Activated T-helper 2 cell treated with anti-CD3 and anti-CD28 coated beads, Interferon-gamma antibody, Interleukin-2, Interleukin-4, amounts not matched to agents 10 μg/mL and 5 μg/mL and 100 μg/mL, durations not matched to agents 14 hours and 24 hours and 36 hours (primary cell): Measurements from ENCODE around the gene WBP1L. TPM values are rescaled to one million over a fixed set of nuclear protein-coding genes. Genes with fewer than 3 reads are reported as not detected.

Source experiments
- DNase-seq: peaks from one replicate; pipeline ENCODE4 v3.0.0; 2021; ENCODE audit warnings: low spot score
- H3K27ac Mint-ChIP-seq: one replicate; pipeline ENCODE4 v1.8.0; 2021; ENCODE audit warnings: mixed read lengths
- H3K27me3 Mint-ChIP-seq: one replicate; pipeline ENCODE4 v1.8.0; 2021; ENCODE audit warnings: low read depth, mixed read lengths
- H3K36me3 Mint-ChIP-seq: one replicate; pipeline ENCODE4 v1.8.0; 2021; ENCODE audit warnings: low read depth, mixed read lengths
- H3K4me1 Mint-ChIP-seq: one replicate; pipeline ENCODE4 v1.8.0; 2021; ENCODE audit warnings: low read depth, mixed read lengths
- H3K4me3 Mint-ChIP-seq: one replicate; pipeline ENCODE4 v1.8.0; 2021; ENCODE audit warnings: low read depth, mild to moderate bottlenecking, moderate library complexity, mixed read lengths
- H3K9me3 Mint-ChIP-seq: one replicate; pipeline ENCODE4 v1.8.0; 2021; ENCODE audit warnings: mixed read lengths
- intact Hi-C: fragments of 100-400 bp; cut with micrococcal nuclease; formaldehyde crosslinking; loops from one replicate; pipeline ENCODE4 v1.15.1; 2023
- total RNA-seq: library from RNA; stranded (reverse); gene quantifications from 2 replicates; pipeline ENCODE4 v1.2.3, GENCODE V29; 2022

Gene WBP1L
- total RNA-seq, 1 donor from 2014 or later = 18.0 TPM

DNA sequence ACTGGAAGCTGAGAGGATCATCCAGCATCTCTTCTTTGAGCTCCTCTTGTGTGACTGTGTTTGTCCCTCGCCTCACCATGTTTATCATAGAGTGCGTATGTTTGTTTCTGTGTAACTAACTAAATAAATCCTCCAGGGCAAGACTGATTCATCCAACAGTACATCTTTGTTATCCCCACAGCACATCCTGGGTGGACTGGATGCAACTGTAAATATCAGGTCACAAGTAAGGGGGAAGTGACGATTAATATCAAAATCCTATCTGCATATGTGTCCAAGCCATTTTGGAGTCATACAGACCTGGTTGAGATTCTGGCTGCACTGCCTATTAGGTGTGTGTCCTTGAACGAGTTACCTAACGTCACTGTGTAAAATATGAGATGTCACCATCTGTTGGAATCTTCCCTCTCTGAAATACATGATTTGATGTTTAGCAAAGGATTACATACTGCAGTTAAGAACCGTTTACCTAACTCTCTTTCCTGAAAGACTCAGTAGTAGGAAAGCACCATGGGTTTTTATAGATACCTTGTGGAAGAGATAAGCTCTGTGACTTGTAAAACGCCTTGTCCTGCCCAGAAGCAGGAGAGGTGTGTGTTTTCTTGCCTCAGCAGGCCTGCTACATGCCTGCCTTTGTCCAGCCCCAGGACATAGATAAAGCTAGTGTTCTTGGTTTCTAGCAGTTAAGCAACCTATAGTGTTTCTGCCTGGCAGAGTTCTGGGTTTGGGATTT, 25.8 kb downstream of the WBP1L start:
- intact Hi-C loops = no loop called here
- H3K27ac Mint-ChIP-seq = peak overlapping the region; percentile 87
- H3K4me1 Mint-ChIP-seq = peaks cover 59% of the 10 kb centered on the region
- no peak overlapping the region for H3K4me3 Mint-ChIP-seq
- H3K36me3 Mint-ChIP-seq = peaks cover 16% of the 10 kb centered on the region
- H3K27me3 Mint-ChIP-seq = no peaks in the 10 kb centered on the region
- H3K9me3 Mint-ChIP-seq = no peaks in the 10 kb centered on the region
- no peak for DNase-seq

DNA sequence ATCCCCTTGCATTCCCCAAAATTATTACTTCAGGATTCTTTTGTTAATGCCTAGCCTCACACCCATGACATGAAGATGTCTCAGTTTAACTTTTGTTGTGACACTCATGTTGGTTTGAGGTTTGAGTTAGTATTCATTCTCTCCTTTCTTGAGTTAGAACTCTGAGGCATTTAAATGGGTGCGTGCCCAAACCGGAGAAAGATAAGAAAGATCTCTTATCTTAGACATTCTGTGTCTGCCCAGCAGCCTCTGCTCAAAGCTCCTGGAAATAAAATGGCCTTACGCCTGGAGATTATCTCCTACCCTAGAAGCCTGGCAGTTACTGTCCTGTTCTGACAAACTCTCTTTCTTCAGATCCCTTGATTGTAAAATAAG, 26.3 kb downstream of the WBP1L start:
- peaks cover 12% of the 10 kb centered on the region for H3K36me3 Mint-ChIP-seq
- intact Hi-C loops = no loop called here
- DNase-seq = no peak
- no peaks in the 10 kb centered on the region for H3K9me3 Mint-ChIP-seq
- H3K27me3 Mint-ChIP-seq = no peaks in the 10 kb centered on the region
- H3K4me3 Mint-ChIP-seq = no peak overlapping the region
- H3K4me1 Mint-ChIP-seq = peaks cover 60% of the 10 kb centered on the region
- peak overlapping the region; percentile 87 for H3K27ac Mint-ChIP-seq

DNA sequence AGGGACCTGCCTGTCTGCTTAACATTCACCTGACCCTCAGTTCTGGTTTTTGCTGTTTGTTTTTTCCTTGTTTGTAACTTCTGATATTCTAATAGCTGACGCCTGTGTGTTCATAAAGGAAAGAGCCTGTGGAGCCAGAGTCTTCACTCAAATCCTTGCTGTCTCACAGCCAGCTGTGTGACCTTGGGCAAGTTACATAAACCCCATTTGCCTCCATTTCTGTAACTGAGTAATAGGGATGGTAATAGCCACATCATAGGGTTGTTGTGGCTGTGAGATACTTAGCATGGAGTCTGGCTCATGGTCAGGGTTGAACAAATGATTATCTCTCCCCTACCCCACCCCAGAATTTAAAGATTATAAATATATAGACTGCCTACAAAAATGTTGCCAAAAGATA, 27.0 kb downstream of the WBP1L start:
- intact Hi-C loops = no loop called here
- no peak for DNase-seq
- H3K9me3 Mint-ChIP-seq = no peaks in the 10 kb centered on the region
- H3K36me3 Mint-ChIP-seq = peaks cover 5% of the 10 kb centered on the region
- H3K4me1 Mint-ChIP-seq = peaks cover 62% of the 10 kb centered on the region
- no peak overlapping the region for H3K4me3 Mint-ChIP-seq
- H3K27me3 Mint-ChIP-seq = no peaks in the 10 kb centered on the region
- peak overlapping the region; percentile 87 for H3K27ac Mint-ChIP-seq

DNA sequence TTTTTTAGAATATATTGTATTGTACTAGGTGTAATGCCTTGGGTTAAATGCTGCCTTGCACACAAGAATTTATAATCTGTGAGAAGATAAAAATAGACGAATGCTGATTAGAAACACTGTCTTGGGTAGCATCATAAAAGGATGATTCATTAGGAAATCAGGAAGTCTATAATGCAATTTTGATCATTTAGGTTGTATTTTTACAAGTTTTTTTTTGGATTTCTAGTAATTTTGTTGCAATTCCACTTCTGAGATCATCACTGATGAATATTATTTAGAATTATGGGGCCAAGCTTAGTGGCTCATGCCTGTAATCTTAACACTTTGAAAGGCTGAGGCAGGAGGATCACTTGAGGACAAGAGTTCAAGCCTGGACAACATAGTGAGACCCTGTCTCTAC, 29.6 kb downstream of the WBP1L start:
- no peak overlapping the region for H3K27ac Mint-ChIP-seq
- no peaks in the 10 kb centered on the region for H3K27me3 Mint-ChIP-seq
- no peak for DNase-seq
- H3K4me1 Mint-ChIP-seq = peaks cover 55% of the 10 kb centered on the region
- no peaks in the 10 kb centered on the region for H3K9me3 Mint-ChIP-seq
- peaks cover 12% of the 10 kb centered on the region for H3K36me3 Mint-ChIP-seq
- H3K4me3 Mint-ChIP-seq = no peak overlapping the region
- intact Hi-C loops = no loop called here

DNA sequence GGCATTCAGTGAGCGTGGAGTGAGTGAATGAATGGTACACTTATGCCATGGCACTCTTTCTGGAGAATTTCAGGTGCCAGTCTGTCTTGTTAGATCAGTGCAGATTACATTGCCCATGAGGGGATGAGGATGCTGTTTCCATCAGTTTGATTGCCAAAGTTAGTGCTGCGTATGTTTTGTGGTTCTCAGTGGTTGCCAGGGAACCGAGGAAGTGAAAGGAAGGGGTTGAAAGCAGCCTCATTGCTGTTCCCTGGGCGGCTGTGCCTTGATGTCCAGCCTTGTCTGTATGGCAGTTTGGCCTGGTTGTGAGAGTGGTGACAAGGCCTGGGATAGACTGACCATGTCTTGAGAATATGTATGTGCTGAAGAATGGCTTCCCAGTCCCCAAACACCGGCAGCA, 30.2 kb downstream of the WBP1L start:
- peak; percentile 11 for DNase-seq
- Mint-ChIP-seq H3K4me3 (no peak overlapping the region), H3K4me1 (peaks cover 55% of the 10 kb centered on the region), H3K9me3 (no peaks in the 10 kb centered on the region), H3K36me3 (peaks cover 12% of the 10 kb centered on the region), H3K27me3 (no peaks in the 10 kb centered on the region), H3K27ac (peak overlapping the region; percentile 22)
- intact Hi-C loops = no loop called here

DNA sequence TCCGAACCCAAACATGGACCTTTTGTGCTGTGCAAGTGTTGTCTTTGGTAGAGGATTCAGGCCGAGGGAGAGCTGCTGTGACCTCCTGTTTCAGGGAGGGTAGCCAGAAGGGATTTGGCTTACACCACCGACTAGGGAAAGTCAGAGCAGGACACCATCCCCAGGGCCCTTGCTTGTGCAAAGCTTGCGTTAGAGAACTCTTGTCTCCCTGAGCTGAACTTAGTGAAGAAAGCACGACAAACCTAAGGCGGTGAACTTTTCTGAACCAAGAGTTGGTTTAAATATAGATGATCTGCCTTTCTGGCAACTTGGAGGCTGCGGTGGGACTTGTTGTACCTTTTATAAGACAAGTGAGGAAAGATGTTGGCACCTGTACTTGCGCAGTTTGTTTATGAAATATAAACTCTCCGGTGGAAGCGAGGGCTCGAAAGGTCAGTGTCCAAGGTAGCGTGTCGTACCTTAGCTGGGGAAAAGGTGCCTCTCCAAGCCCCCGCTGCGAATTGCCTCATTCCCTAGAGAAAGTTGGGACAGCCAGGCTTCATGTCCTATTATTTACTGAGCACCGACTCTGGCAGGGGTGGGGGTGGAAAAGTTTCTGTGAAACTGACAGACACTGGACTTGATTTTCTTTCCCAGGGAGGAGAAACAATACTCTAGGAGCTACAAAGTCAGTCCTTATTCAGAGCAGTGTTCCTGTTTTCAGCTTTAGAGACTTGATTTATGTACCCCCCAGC, 31.6 kb downstream of the WBP1L start:
- Mint-ChIP-seq H3K9me3 (no peaks in the 10 kb centered on the region), H3K27me3 (no peaks in the 10 kb centered on the region), H3K36me3 (peaks cover 13% of the 10 kb centered on the region), H3K4me3 (no peak overlapping the region), H3K27ac (no peak overlapping the region), H3K4me1 (peaks cover 41% of the 10 kb centered on the region)
- no peak for DNase-seq
- intact Hi-C loops = no loop called here

DNA sequence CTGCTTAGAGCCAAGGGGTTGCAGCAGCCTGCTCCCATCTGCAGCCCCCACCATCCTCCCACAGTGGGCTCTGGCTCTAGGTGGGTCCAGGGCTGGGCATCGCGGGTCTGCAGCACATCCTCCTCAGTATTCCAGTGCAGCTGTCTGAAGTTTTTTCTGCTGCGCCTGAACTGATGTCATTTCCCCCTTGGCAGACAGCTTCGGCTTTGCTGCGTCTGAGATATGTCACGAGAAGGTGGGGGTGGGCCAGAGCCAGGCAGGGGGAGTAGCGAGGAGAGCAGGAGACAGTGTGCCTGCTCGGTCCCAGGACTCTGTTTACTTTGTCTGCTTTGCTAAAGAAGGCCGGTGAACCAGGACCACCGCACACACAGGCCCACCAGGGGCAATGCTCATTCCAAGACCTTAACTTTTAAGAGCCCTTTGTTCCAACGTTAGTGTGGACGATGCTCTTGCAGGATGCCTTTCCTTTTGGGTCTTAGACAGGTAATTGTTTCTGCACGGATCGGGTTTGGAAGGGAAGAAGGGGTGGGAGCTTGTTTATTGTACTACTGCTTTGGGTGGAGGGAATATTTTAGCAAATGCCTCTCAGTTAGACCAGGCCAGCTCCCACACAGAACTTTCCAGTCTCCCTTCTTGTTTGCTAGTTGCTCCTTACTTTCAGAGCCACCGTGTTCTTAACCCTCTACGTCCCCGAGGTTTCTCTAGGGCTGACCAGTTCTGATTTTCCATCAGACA, 32.4 kb downstream of the WBP1L start:
- Mint-ChIP-seq H3K36me3 (peaks cover 16% of the 10 kb centered on the region), H3K4me3 (no peak overlapping the region), H3K4me1 (peaks cover 34% of the 10 kb centered on the region), H3K27ac (no peak overlapping the region), H3K27me3 (no peaks in the 10 kb centered on the region), H3K9me3 (no peaks in the 10 kb centered on the region)
- intact Hi-C loops = no loop called here
- DNase-seq = no peak

DNA sequence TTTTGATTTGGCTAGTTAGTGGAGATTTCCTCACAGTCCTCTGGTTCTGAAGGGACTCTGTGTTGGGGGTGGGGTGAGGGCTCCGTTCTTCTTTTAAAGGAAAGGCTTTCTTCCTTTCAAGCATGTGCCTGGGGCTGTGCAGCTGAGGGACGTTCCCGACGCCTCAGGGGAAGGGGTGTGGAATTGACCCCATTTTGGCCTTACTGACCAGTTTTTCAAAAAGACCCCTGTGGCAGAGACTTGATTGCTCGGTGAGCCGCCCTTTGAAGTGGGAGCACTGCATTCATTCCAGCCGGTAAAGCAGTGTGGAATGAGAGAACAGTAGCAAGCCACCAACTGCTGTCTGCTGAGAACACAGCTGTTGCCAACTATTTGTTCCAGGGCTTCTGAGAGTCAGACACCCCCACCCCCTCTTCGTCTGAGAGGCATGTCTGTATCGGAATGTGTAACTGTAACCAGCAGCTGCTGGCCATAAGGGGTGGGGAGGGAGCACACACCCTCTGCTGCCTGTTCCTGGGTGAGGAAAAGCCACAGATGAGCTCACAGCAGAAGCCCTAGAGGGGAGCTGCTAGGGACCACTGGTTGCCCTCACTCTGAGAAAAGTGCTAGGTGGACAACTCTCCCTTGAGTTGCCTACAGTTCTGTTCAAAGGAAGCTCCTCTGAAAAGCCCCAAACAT, 33.2 kb downstream of the WBP1L start:
- Mint-ChIP-seq H3K27me3 (no peaks in the 10 kb centered on the region), H3K36me3 (peaks cover 20% of the 10 kb centered on the region), H3K4me1 (peaks cover 32% of the 10 kb centered on the region), H3K9me3 (no peaks in the 10 kb centered on the region), H3K27ac (no peak overlapping the region), H3K4me3 (no peak overlapping the region)
- no peak for DNase-seq
- intact Hi-C loops = no loop called here

DNA sequence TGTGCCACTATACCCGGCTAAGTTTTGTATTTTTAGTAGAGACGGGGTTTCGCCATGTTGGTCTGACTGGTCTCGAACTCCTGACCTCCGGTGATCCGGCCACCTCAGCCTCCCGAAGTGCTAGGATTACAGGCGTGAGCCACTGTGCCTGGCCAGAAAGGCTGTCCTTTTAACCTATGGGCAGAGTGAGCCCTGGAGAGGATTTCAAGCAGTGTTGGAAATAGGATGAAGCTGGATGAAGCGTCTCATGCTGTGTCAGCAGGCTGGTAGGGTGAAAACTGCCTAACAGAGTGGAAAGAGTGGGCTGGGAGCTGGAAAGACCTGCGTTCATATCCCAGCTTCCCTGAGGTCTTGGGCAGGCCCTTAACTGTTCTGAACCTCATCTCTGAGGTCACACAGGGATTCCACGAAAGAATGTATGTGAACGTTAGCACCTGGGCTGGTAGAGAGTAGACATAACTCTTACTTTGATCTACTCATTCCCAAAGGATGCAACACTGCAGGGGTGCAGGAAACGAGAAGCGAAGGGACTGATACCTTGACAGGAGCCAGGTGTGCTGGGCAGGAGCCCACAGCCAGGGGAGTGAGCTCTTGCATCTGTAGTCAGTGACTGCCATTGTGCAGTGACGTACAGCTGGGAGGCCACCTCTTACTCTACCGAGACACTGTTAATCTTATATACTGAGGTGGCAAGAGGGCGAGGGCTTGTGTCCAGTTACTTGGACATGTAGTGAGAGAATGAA, 34.1 kb downstream of the WBP1L start:
- H3K9me3 Mint-ChIP-seq = no peaks in the 10 kb centered on the region
- DNase-seq = no peak
- no peaks in the 10 kb centered on the region for H3K27me3 Mint-ChIP-seq
- no peak overlapping the region for H3K4me3 Mint-ChIP-seq
- H3K4me1 Mint-ChIP-seq = peaks cover 31% of the 10 kb centered on the region
- H3K27ac Mint-ChIP-seq = no peak overlapping the region
- intact Hi-C loops = no loop called here
- H3K36me3 Mint-ChIP-seq = peaks cover 26% of the 10 kb centered on the region

DNA sequence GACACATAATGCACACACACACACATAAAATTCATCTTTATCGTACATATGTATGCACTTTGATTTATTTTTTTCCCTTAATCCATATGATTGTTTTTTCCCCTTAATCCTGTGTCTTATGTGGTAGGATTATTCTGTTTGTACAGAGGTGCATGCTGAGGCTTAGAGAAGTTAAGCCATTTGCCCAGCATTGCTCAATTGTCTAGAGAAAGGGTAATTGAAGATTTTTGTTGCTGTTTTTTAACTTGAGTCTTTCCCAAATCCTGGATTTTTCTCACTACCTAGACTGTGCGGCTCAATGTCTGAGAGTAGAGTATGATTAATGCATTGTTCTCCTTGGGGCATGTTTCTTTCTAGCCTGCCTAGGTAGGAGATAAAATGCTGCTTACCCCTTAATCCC, 35.0 kb downstream of the WBP1L start:
- no peaks in the 10 kb centered on the region for H3K27me3 Mint-ChIP-seq
- no peak overlapping the region for H3K27ac Mint-ChIP-seq
- no peaks in the 10 kb centered on the region for H3K9me3 Mint-ChIP-seq
- peaks cover 24% of the 10 kb centered on the region for H3K4me1 Mint-ChIP-seq
- H3K36me3 Mint-ChIP-seq = peaks cover 26% of the 10 kb centered on the region
- no peak for DNase-seq
- intact Hi-C loops = no loop called here
- H3K4me3 Mint-ChIP-seq = no peak overlapping the region

DNA sequence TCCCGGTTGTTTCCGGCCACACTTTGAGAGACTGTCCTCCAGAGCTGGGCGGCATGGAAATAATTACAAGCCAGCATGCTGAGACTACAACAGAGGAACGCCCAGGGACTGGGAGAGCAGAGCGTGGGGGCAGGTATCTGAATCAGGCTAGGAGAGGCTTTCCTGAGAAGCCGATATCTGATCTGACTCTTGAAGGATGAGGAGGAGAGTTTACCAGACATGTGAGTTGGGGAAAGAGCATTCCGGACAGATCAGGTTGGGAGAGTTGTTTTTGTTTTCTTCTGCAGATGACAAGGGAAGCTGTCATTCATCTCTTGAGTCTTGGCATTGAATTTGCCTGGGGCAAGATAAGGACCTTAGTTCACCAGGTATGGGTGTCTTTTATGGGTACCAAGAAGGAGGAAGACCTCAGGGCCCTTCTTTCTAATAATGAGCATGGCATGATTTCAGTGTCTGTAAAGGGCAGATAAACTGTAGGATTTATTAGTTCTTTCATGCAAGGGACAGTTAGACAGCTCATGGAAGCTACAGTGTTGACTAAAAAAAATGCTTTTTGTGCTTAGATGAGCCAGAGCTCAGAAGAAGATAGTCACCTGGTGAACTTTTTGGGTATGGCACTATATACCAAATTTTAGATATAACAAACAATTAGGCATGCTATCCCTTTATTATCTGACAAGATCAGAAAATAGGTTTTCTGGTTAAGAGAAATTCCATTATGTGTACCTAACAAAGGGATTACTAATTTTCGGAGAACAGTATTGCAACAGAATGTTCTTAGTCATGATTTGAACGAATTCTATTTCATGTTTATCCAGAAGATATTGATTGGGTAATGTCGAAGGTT, 36.2 kb downstream of the WBP1L start:
- no peak for DNase-seq
- intact Hi-C loops = no loop called here
- peaks cover 26% of the 10 kb centered on the region for H3K36me3 Mint-ChIP-seq
- no peaks in the 10 kb centered on the region for H3K27me3 Mint-ChIP-seq
- H3K4me3 Mint-ChIP-seq = no peak overlapping the region
- H3K27ac Mint-ChIP-seq = no peak overlapping the region
- peaks cover 17% of the 10 kb centered on the region for H3K4me1 Mint-ChIP-seq
- no peaks in the 10 kb centered on the region for H3K9me3 Mint-ChIP-seq

DNA sequence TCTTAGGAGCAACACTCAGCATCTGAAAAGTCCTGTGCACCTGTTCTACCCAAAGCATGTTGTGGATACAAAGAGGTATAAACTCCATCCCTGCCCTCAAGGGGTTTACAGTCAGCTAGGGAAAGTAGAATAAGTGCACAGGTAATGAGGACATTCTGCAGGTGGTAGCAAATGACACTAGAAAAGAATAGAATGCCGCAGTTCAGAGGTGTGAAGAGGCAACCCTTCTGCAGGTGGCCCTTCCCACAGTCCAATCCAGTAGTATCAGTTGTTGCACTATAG, 36.7 kb downstream of the WBP1L start:
- no peak for DNase-seq
- Mint-ChIP-seq H3K27me3 (no peaks in the 10 kb centered on the region), H3K4me3 (no peak overlapping the region), H3K4me1 (peaks cover 13% of the 10 kb centered on the region), H3K9me3 (no peaks in the 10 kb centered on the region), H3K27ac (no peak overlapping the region), H3K36me3 (peaks cover 26% of the 10 kb centered on the region)
- intact Hi-C loops = no loop called here
